NCI-H2196 (cell line): ENCODE measurements around the gene AP2A1.
"Not testable (repeated sequence)": the region's sequence is repeated elsewhere in the genome, so short reads cannot be mapped to it uniquely, and the experiment has no call there.

ENCODE experiments used
- DNase-seq: peaks from one replicate; lab custom pipeline; 2025; ENCODE audit not compliant: unreplicated experiment; lab: John Stamatoyannopoulos, UW

Gene AP2A1

GRCh38 chr19:49811328-49811727 is 44.5 kb downstream of the AP2A1 start:
- DNase-seq = peak; percentile 11

- DNase-seq = no peak
These were observed 45.7 kb downstream of the AP2A1 start for GRCh38 chr19:49812452-49812996.

GRCh38 chr19:49812997-49813861 is 46.4 kb downstream of the AP2A1 start, which contains the start of gene FUZ:
Gene FUZ, minus strand, starts transcription at chr19:49813292. Its CDS starts 186 bp downstream, at chr19:49813106.
- DNase-seq = peak; percentile 97

GRCh38 chr19:49814010-49814409 is 47.2 kb downstream of the AP2A1 start:
- DNase-seq = no peak

- DNase-seq = no peak
These were observed 49.8 kb downstream of the AP2A1 start for GRCh38 chr19:49816590-49816989.

GRCh38 chr19:49817964-49818648 is 51.3 kb downstream of the AP2A1 start, which contains the start of gene MED25:
Gene MED25, plus strand, starts transcription at chr19:49818289. Its CDS starts 53 bp downstream, at chr19:49818342.
- DNase-seq = peak; percentile 89

GRCh38 chr19:49818649-49819370 is 52.0 kb downstream of the AP2A1 start:
- DNase-seq = no peak

GRCh38 chr19:49819452-49820115 is 52.8 kb downstream of the AP2A1 start:
- DNase-seq = not testable (repeated sequence)

- no peak for DNase-seq
These were observed 53.3 kb downstream of the AP2A1 start for GRCh38 chr19:49820125-49820524.

- peak; percentile 61 for DNase-seq
These were observed 56.7 kb downstream of the AP2A1 start for GRCh38 chr19:49823472-49823871.

GRCh38 chr19:49824662-49825061 is 57.9 kb downstream of the AP2A1 start:
- DNase-seq = no peak

GRCh38 chr19:49827034-49827433 is 60.2 kb downstream of the AP2A1 start:
- DNase-seq = no peak

- DNase-seq = no peak
These were observed 62.4 kb downstream of the AP2A1 start for GRCh38 chr19:49829200-49829599.

GRCh38 chr19:49829721-49830120 is 62.9 kb downstream of the AP2A1 start:
- DNase-seq = no peak

GRCh38 chr19:49830766-49831165 is 64.0 kb downstream of the AP2A1 start:
- DNase-seq = no peak

GRCh38 chr19:49831592-49831991 is 64.8 kb downstream of the AP2A1 start:
- DNase-seq = no peak

- no peak for DNase-seq
These were observed 65.8 kb downstream of the AP2A1 start for GRCh38 chr19:49832556-49832955.

GRCh38 chr19:49833599-49833998 is 66.8 kb downstream of the AP2A1 start:
- no peak for DNase-seq

- no peak for DNase-seq
These were observed 68.8 kb downstream of the AP2A1 start for GRCh38 chr19:49835562-49835961.

GRCh38 chr19:49836176-49837008 is 69.6 kb downstream of the AP2A1 start:
- no peak for DNase-seq
